Calu3 (cell line): ENCODE results near the gene TSPO2. TPM values are rescaled to one million over a fixed set of nuclear protein-coding genes. Genes with fewer than 3 reads are reported as not detected.

Experiments used
- BruUV-seq: library from RNA; stranded (reverse); fragments of 400-500 nt; replicated peaks from 2 replicates; lab custom pipeline; 2021; lab: Mats Ljungman, UMichigan
- CTCF ChIA-PET: fragments of 300-600 bp; sonication (Branson Sonifier 250); formaldehyde crosslinking; loops from one replicate; lab custom pipeline; 2022; ENCODE audit warnings: antibody characterized with exemption; lab: Charles Lee
- DNase-seq: peaks from one replicate; pipeline ENCODE4 v3.0.0; 2022
- H3K27ac Mint-ChIP-seq: one replicate; pipeline ENCODE4 v1.8.0; 2022; ENCODE audit warnings: mixed read lengths; ENCODE audit not compliant: unreplicated experiment
- H3K27me3 Mint-ChIP-seq: one replicate; pipeline ENCODE4 v1.8.0; 2022; ENCODE audit warnings: mixed read lengths; ENCODE audit not compliant: unreplicated experiment
- H3K36me3 Mint-ChIP-seq: one replicate; pipeline ENCODE4 v1.8.0; 2022; ENCODE audit warnings: mild to moderate bottlenecking, moderate library complexity, mixed read lengths; ENCODE audit not compliant: insufficient read depth, unreplicated experiment
- H3K4me1 Mint-ChIP-seq: one replicate; pipeline ENCODE4 v1.8.0; 2022; ENCODE audit warnings: mild to moderate bottlenecking, low read depth, mixed read lengths; ENCODE audit not compliant: unreplicated experiment
- H3K4me3 Mint-ChIP-seq: one replicate; pipeline ENCODE4 v1.8.0; 2022; ENCODE audit warnings: mild to moderate bottlenecking, low read depth, moderate library complexity, mixed read lengths; ENCODE audit not compliant: unreplicated experiment
- H3K9me3 Mint-ChIP-seq: one replicate; pipeline ENCODE4 v1.8.0; 2022; ENCODE audit warnings: low read depth, mixed read lengths; ENCODE audit not compliant: unreplicated experiment
- intact Hi-C: fragments of 100-400 bp; cut with micrococcal nuclease; formaldehyde crosslinking; loops from one replicate; pipeline ENCODE4 v1.10.0; 2022; ENCODE audit not compliant: unreplicated experiment
- total RNA-seq: library from RNA; stranded (reverse); gene quantifications from 2 replicates; pipeline ENCODE4 v1.2.3, GENCODE V29; 2022
- TF ChIP-seq, protein P1 (sequence below): fragments of 200-600 bp; IDR thresholded peaks from one replicate; pipeline ENCODE4 v1.8.0; 2022; ENCODE audit warnings: antibody characterized with exemption; ENCODE audit not compliant: unreplicated experiment

TSPO2 gene
- total RNA-seq, 1 experiment from 2014 or later, result not detected

DNA sequence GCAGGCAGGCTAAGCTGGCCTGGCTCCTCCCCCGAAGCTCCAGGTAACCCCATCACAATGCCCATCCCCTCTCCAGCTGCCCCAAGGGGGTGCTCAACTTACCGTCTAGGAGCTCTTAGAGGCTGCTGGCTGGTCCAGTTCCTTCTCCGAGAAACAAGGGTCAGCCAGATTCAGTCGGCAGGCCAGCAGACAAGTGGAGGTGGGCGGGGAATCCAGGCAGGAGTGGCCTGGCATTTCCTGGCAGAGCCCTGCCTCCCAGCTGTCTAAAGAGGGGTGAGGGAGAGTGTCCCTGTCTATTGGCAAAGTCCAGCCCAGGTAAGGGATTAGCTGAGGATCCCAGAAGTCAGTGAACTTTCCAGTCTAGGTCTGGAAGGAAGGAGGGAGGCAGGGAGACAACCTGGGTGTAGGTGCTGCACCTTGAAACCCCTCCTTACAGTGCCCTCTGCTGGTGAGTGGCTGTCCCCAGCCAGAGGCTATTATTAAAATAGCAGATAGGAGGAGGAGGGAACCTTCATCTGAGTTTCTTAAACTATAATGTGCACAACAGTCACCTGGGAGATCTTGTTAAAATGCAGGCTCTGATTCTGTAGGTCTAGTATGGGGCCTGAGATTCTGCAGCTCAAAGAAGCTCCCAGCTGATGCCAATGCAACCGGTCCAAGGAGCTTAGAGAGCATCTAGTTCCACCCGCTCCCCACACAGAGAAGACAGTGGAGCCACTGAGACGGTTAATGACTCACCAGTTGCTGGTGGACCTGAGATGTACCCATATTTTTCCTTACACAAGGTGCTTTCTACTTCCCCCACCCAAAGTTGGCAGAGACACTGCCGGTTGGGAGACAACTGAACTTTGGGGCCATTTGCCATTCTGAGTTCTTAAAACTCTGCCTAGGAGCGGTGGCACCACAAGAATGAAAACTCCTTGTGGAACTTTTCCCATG lies 2.9 kb upstream of the TSPO2 start, which contains the start of gene UNC5CL:
Gene UNC5CL (minus strand): TSS at position 162 of the 939 bp plus-strand sequence. CDS start 4,147 bp downstream, outside the sequence.
- no TSS peak for BruUV-seq
- Mint-ChIP-seq H3K27ac (peak within 1 kb of the TSS; percentile 90), H3K9me3 (no peaks in the 10 kb centered on the region), H3K4me1 (peaks cover 58% of the 10 kb centered on the region), H3K36me3 (peaks cover 20% of the 10 kb centered on the region), H3K4me3 (peak within 1 kb of the TSS; percentile 73), H3K27me3 (no peaks in the 10 kb centered on the region)
- CTCF ChIA-PET, result interaction anchor here (0.5 to 2.9 kb wide), 18 partner anchors 10 to 1177 kb away, joined by 3 to 18 read pairs (median 4); partner anchors contain the start of genes NFYA and OARD1
- intact Hi-C loops, result loop anchor here (1.0 to 5.0 kb wide), 4 partner anchors 26 to 42 kb away; no protein-coding TSS in a partner anchor
- TF ChIP-seq, protein P1, sequence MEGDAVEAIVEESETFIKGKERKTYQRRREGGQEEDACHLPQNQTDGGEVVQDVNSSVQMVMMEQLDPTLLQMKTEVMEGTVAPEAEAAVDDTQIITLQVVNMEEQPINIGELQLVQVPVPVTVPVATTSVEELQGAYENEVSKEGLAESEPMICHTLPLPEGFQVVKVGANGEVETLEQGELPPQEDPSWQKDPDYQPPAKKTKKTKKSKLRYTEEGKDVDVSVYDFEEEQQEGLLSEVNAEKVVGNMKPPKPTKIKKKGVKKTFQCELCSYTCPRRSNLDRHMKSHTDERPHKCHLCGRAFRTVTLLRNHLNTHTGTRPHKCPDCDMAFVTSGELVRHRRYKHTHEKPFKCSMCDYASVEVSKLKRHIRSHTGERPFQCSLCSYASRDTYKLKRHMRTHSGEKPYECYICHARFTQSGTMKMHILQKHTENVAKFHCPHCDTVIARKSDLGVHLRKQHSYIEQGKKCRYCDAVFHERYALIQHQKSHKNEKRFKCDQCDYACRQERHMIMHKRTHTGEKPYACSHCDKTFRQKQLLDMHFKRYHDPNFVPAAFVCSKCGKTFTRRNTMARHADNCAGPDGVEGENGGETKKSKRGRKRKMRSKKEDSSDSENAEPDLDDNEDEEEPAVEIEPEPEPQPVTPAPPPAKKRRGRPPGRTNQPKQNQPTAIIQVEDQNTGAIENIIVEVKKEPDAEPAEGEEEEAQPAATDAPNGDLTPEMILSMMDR, result peak; percentile 76
- DNase-seq, result peak; percentile 91

DNA sequence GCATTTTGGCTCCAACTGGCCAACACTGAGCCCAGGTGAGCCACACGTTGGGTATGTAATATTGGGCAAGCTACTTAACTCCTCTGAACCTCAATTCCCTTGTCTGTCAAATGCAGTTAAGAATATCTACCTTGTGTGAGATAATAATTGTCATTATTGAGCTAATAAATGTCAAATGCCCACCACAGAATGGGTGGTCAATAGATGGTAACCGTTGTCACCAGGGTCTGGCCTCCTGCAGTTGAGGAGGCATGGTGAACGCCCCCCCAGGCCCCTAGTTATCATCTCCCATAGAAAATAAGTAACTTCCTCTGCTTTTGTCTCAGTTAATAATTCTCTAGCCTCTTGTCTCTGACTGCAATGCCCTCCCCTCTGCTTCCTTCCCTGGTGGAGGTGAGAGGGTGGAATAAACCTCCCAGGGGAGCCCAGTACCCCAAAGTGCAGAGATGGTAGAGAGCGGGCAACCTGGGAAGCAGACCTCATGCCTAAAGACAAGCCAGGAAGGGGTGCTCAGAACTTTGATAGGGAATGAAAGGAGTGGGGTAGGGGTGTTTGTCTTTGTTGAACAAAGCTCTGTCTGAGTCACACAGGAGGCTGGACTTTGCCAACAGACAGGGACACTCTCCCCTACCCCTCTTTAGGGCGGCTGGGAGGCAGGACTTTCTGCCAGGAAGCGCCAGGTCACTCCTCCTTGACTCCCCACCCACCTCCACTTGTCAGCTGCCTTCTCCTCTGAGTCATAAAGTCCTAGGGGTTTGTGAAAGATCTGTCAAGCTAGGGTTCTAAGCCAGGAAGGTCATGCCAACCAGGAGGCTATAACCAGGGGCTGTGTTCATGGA lies 1.9 kb upstream of the TSPO2 start:
- Mint-ChIP-seq H3K4me1 (peaks cover 58% of the 10 kb centered on the region), H3K4me3 (peak overlapping the region; percentile 39), H3K36me3 (peaks cover 20% of the 10 kb centered on the region), H3K27ac (peak overlapping the region; percentile 90), H3K9me3 (no peaks in the 10 kb centered on the region), H3K27me3 (no peaks in the 10 kb centered on the region)
- TF ChIP-seq, protein P1, result no peak
- peak; percentile 84 for DNase-seq
- no TSS peak for BruUV-seq
- intact Hi-C loops, result no loop called here
- CTCF ChIA-PET, result interaction anchor here (0.8 to 2.9 kb wide), 9 partner anchors 12 to 146 kb away, joined by 3 to 18 read pairs (median 7); partner anchors contain the start of genes APOBEC2, NFYA and OARD1

DNA sequence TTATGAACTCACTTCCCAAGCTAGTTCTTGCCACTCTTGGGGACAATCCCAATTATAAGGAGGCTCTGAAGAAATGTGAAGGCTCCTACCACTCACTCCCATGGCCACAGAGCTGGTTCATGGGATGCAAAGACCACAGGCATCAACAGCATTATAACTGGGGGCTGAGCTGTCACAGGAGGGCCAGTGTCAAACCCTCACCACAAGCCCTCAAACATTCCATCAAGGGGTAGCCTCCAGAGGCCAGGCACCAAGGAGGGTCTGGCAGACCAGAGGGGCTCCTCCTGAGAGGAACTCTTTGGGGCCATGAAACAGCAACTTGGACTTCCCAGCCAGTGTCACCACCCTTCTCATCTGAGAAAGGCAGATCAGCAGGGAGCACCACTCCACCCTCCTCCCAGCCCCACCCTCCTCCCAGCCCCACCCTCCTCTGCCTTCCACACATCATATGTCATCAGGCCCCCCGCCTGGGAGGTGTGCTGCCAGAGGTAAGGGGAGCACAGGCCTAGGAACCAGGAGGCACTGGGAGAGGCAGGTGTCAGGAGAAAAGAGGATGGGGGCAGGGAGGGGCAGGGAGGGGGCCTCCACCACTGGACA lies 1.2 kb upstream of the TSPO2 start:
- BruUV-seq, result no TSS peak
- H3K4me3 Mint-ChIP-seq, result peak overlapping the region; percentile 39
- H3K27ac Mint-ChIP-seq, result peak overlapping the region; percentile 90
- CTCF ChIA-PET, result interaction anchor here (0.8 to 2.9 kb wide), 9 partner anchors 12 to 147 kb away, joined by 3 to 18 read pairs (median 7); partner anchors contain the start of genes APOBEC2, NFYA and OARD1
- peaks cover 20% of the 10 kb centered on the region for H3K36me3 Mint-ChIP-seq
- intact Hi-C loops, result no loop called here
- no peak for DNase-seq
- peaks cover 51% of the 10 kb centered on the region for H3K4me1 Mint-ChIP-seq
- no peaks in the 10 kb centered on the region for H3K27me3 Mint-ChIP-seq
- TF ChIP-seq, protein P1, result no peak
- H3K9me3 Mint-ChIP-seq, result no peaks in the 10 kb centered on the region

DNA sequence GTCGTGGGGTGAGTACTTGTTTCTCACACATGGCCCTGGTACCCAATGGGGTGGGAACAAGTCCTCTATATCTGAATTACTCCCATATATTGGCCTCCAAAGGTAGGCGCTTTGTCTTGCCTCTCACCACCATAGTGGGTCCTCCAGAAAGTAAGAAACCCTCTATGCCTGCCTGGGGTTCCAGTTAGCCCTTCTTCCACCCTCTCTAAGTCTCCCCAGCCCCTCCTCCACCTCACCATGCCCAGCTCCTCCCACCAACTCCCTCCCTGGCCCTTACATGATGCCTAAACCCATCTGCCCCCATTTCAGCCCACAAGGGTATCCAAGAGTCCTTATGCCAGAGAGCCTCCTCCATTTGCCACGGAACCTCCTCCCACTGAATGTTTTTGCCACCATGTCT lies 884 bp downstream of the TSPO2 start:
- no TSS peak for BruUV-seq
- Mint-ChIP-seq H3K9me3 (no peaks in the 10 kb centered on the region), H3K27me3 (no peaks in the 10 kb centered on the region), H3K36me3 (peaks cover 12% of the 10 kb centered on the region), H3K4me3 (no peak overlapping the region), H3K27ac (peak overlapping the region; percentile 34), H3K4me1 (peaks cover 39% of the 10 kb centered on the region)
- DNase-seq, result no peak
- intact Hi-C loops, result no loop called here
- CTCF ChIA-PET, result no interaction called here
- TF ChIP-seq, protein P1, result no peak
